NCI-H128 (cell line): ENCODE results near the gene TMEM208.

Source experiments
- DNase-seq: peaks from one replicate; lab custom pipeline; 2025; ENCODE audit not compliant: unreplicated experiment; lab: John Stamatoyannopoulos, UW

TMEM208 gene

DNA sequence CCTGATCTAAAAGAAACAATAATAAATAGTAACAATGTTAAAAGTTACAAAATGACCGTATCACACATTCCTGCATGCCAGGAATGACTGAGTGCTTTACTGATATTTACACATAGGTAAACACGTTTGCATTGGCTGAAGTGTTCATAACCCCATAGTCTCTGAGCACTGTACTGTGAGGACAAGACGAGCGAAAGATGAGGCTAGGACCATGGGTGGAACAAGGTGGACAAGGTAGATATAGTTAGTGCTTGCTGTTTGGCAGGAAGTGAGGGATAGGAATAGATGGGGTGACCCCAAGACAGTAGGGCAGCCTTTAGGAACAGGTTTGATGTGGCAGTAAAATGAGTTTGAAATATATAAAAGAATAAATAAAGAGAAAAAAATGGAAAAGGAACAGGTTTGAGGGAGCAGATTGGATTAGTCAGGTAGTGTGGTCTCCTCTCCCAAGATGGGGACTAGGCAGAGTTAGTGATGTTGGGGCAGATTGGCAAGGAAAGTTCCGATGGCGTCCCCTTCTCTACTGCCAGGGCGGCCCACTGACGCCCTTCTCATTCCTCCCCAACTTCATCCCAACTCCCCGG is 35.4 kb upstream of the TMEM208 start:
- no peak for DNase-seq

- DNase-seq: peak; percentile 43
Measured at GRCh38 chr16:67191995-67192681, 34.8 kb upstream of the TMEM208 start, which contains the start of gene E2F4. Gene E2F4 (plus strand): TSS chr16:67192155. CDS start chr16:67192228, 73 bp downstream.

DNA sequence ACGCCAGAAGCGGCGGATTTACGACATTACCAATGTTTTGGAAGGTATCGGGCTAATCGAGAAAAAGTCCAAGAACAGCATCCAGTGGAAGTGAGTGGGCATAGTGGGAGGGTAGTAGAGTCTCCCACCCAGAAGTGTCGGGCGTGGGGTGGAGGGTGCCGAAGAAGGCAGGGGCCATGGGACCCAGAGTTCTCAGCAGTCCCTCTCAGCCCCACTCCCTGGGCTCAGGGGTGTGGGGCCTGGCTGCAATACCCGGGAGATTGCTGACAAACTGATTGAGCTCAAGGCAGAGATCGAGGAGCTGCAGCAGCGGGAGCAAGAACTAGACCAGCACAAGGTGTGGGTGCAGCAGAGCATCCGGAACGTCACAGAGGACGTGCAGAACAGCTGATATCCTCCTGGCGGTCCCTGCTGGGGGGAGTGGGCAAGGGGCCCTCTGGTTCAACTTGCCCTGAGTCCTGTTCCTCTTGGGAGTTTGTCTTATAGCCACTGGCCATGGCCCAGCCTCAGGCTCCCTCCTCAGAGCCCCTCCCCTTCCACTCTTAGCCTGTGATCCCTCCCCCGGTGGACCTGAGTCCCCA is 34.1 kb upstream of the TMEM208 start:
- no peak for DNase-seq

DNA sequence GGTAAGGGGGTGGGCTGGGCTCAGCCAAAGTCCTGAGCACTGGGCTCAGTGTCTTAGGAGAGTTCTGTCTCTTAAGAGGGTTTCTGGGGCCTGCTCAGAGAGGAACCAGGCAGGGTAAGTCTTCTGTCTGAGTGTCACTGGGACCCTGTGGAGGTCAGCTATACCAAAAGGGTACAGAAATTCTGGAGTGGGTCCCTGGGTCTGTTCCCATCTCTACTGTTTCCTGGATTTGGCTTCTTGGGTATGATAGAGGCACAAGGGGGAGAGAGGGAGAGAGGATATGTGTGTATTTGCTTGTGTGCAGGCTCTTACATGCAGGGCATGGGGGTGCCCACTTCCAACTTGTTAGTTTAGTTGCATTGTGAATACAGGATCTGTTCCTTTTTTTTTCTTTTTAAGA is 33.4 kb upstream of the TMEM208 start:
- no peak for DNase-seq

- DNase-seq: no peak
Measured at GRCh38 chr16:67194260-67194659, 32.7 kb upstream of the TMEM208 start.

DNA sequence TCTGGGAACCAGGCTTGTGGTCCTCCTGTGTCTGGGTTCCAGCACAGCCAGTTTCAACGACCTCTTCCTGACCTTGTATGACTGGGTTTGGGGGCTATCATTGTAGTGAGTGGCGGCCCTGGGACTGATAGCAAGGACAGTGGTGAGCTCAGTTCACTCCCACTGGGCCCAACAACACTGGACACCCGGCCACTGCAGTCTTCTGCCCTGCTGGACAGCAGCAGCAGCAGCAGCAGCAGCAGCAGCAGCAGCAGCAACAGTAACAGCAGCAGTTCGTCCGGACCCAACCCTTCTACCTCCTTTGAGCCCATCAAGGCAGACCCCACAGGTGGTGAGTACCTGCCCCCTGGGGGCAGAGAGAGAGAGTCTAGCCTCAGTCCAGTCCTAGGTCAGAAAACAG is 31.3 kb upstream of the TMEM208 start:
- DNase-seq: no peak

- no peak for DNase-seq
Measured at GRCh38 chr16:67196881-67197280, 30.0 kb upstream of the TMEM208 start.

- DNase-seq: no peak
Measured at GRCh38 chr16:67197704-67198103, 29.2 kb upstream of the TMEM208 start.

- no peak for DNase-seq
Measured at GRCh38 chr16:67198238-67198734, 28.6 kb upstream of the TMEM208 start.

DNA sequence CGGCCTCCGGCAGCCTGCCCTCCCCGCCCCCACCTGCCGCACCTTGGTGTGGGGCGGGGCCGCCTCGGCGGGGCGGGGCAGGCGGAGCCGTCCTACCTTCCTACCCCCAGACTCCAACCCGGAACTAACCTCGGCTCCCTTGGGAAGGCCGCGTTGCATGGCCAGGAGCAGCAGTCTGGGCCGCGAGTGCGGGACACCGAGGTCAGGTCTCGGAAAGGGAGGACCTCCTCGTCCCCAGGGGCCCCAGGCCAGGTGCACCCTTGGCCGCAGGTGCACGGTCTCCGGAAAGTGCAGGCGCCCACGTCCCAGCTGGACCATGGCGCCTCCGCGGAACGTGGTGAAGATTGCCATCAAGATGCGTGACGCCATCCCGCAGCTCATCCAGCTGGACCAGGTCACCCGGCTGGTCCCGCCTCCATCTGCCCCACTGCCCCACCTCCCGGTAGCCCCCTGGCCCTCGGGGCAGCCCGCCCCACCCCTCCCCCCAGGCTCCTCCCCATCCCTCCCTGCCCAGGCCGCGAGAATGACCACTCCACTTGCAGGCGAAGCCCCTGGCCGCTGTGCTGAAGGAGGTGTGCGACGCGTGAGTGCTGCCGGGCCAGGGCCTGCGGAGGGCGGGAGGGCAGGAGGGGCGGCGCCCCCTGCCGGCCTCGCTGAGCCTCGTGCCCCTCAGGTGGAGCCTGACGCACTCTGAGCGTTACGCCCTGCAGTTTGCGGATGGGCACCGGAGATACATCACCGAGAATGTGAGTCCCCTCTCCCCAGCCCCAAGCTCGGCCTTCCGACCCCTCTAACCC is 27.7 kb upstream of the TMEM208 start, which contains the start of gene ELMO3:
ELMO3 (plus strand) TSS at position 121 of the 797 bp plus-strand sequence; CDS start at position 317, 196 bp downstream.
- no peak for DNase-seq

- no peak for DNase-seq
Measured at GRCh38 chr16:67199808-67200198, 27.1 kb upstream of the TMEM208 start.

- no peak for DNase-seq
Measured at GRCh38 chr16:67200491-67200890, 26.4 kb upstream of the TMEM208 start.

- DNase-seq: no peak
Measured at GRCh38 chr16:67201411-67202345, 25.3 kb upstream of the TMEM208 start.

DNA sequence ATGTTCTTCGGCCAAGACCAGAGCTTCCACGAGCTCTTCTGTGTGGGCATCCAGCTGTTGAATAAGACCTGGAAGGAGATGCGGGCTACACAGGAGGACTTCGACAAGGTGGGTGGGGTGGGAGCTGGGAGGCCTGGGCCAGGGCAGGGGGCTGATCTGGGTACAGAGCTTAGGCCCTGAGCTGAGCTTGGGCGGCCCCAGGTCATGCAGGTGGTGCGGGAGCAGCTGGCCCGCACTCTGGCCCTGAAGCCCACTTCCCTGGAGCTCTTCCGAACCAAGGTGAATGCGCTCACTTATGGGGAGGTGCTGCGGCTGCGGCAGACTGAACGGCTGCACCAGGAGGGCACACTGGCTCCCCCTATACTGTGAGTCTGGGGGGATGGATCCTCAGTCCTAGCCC is 24.5 kb upstream of the TMEM208 start:
- no peak for DNase-seq

DNA sequence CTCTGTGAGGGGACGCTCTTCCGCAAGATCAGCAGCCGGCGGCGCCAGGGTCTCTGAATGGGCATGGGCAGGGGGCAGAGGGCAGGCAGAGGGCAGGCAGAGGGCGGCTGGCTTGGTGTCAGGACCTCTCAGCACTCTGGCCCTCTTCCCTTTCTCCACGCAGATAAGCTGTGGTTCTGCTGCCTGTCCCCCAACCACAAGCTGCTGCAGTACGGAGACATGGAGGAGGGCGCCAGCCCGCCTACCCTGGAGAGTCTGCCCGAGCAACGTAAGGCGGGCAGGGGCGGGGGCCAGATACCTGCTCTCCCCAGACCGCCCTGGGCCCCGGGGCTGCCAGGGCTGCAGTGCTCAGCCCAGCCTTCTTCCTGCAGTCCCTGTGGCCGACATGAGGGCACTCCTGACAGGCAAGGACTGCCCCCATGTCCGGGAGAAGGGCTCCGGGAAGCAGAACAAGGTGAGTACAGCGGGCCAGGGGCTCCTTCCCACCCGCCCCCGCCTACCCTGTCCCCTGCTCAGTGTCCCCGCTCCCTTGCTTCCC is 23.9 kb upstream of the TMEM208 start:
- DNase-seq: no peak

GRCh38 chr16:67204076-67204475 is 22.9 kb upstream of the TMEM208 start:
- DNase-seq: no peak

DNA sequence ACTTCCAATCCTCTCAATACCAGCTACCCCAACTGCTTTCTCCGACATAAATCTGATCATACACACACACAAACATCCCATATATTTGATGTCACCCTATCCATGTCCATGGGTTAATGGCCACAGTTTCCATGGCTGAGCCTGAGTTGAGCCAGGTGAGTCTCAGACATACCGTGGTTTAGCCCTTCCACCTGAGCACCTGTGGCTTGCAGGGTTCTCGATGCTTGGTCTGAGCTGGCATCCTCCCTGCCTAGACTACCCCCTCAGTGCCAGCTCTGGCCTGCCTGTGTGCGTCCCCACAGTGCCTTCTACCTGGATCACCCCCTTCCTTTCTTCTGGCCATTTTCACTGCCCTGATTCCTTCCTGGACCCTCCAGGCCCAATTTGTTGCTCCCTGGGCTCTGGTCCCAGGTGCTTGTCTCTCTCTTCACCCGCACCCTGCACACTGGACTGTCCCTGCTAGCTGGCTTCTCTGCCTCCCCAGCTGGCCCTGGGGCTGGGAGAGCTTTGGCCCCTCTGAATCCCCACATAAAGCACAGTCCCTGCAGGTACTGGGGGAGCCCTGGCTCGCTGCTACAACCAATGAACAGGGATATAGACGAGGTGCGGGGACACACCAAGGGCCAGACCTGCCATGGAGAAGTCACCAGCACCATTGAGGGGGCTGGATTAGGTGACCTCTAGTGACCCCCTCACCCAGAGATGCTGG is 20.6 kb upstream of the TMEM208 start:
- DNase-seq: no peak

DNA sequence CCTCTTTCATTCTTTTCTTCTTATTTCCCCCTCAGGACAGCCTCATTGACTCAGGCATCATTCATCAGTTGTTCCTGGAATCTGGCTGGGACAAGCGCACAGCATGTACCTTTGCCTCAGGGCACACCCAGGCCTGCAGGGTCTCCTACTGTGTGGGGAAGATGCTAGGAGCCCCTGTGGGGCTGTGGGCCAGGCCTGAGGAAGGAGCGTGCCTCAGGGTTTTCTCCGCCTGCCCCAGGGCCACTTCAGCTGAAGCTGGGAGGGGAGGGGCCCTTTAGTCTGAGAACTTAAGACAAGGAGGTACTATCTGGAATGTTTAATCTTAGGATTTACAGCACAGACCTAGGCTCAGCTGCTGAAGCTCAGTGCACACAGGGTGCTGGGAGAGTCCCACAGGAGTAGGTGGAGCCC is 20.1 kb upstream of the TMEM208 start:
- DNase-seq: no peak
